Measurements from ENCODE around the gene ATRNL1. TPM values are rescaled to one million over a fixed set of nuclear protein-coding genes. Genes with fewer than 3 reads are reported as not detected.

ATRNL1 gene
- polyA plus RNA-seq, 3 donors: not detected

DNA sequence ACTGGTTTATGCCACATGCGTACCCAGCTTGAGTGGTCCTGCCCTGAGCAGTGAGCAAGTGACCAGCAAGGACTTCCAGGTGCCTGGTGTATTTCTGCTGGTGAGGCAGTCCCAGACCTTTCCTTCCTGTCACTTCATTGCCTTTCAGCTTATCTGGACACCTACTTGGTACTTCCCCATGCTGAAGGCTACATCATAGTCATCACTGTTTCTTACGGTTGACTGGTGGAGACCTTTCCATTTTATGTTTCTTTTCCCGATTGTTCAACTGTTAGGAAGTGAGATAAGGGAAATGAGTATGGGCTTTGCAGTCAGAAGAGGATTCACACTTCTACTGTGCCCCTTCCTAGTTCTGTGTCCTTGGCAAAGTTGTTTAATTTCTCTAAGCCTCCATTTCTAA lies 821.3 kb downstream of the ATRNL1 start:
- WGBS (ENCODE audit: insufficient coverage): 100% methylated on average over 1 of the region's 3 CpGs
- DNase-seq: no peak
- Histone ChIP-seq H3K9me3 (replicated peaks in 1 of 2; ENCODE audit: control insufficient read depth in 1 of 2, insufficient read depth in 1 of 2, low read length in 2 of 2) (peaks cover 0 to 6% of the 10 kb centered on the region in 2 donors), H4K20me1 (ENCODE audit: insufficient read depth, low read length) (no peaks in the 10 kb centered on the region), H3K4me1 (ENCODE audit: control insufficient read depth in 1 of 2, insufficient read depth in 2 of 2, low read length in 2 of 2) (no peaks in the 10 kb centered on the region), H2AFZ (ENCODE audit: insufficient read depth, low read depth, low read length, poor library complexity, severe bottlenecking) (no peak overlapping the region), H3K27ac (ENCODE audit: low read depth in 1 of 2, low read length in 2 of 2) (no peak overlapping the region), H3K9ac (ENCODE audit: insufficient read depth, low read length, poor library complexity, severe bottlenecking) (no peak overlapping the region), H3K4me3 (replicated peaks in 1 of 3; ENCODE audit: low read depth in 2 of 3, low read length in 3 of 3) (no peak overlapping the region), H3K4me2 (replicated peaks; ENCODE audit: extremely low read depth, low read length, poor library complexity, severe bottlenecking) (no peak overlapping the region), H3K36me3 (replicated peaks in 1 of 2; ENCODE audit: control insufficient read depth in 1 of 2, insufficient read depth in 2 of 2, low read length in 2 of 2) (no peaks in the 10 kb centered on the region), H3K27me3 (ENCODE audit: control insufficient read depth in 2 of 2, insufficient read depth in 2 of 2, low read length in 2 of 2) (no peaks in the 10 kb centered on the region), H3K79me2 (ENCODE audit: insufficient read depth, low read length) (no peaks in the 10 kb centered on the region)
- intact Hi-C loops (cut with micrococcal nuclease): no loop called here
- Mint-ChIP-seq H3K9me3 (peaks cover 0 to 10% (median 2%) of the 10 kb centered on the region in 7 donors), H3K36me3 (no peaks in the 10 kb centered on the region), H3K4me1 (no peaks in the 10 kb centered on the region), H3K4me3 (no peak overlapping the region), H3K27me3 (ENCODE audit: low read depth in 3 of 3) (no peaks in the 10 kb centered on the region), H3K27ac (no peak overlapping the region)
- TF ChIP-seq, protein P1, sequence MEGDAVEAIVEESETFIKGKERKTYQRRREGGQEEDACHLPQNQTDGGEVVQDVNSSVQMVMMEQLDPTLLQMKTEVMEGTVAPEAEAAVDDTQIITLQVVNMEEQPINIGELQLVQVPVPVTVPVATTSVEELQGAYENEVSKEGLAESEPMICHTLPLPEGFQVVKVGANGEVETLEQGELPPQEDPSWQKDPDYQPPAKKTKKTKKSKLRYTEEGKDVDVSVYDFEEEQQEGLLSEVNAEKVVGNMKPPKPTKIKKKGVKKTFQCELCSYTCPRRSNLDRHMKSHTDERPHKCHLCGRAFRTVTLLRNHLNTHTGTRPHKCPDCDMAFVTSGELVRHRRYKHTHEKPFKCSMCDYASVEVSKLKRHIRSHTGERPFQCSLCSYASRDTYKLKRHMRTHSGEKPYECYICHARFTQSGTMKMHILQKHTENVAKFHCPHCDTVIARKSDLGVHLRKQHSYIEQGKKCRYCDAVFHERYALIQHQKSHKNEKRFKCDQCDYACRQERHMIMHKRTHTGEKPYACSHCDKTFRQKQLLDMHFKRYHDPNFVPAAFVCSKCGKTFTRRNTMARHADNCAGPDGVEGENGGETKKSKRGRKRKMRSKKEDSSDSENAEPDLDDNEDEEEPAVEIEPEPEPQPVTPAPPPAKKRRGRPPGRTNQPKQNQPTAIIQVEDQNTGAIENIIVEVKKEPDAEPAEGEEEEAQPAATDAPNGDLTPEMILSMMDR (IDR thresholded peaks at IDR 0.05): no peak

DNA sequence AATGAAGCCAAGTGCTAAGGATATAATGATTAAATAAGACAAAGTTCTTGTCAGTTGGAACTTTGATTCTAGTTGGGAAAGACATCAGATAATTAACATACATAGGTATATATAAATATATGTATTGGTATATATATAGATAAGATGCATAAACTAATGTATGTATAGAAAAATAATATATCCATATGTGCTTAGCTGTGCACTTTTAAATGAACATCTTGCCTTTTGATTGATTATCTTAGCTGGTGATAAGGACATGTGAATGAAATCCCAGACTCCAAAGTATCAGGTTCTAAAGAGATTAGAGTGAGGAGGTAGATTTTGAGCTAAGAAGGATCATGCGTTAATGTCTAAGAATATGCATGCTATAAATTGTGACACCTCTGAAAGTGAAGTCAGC lies 822.3 kb downstream of the ATRNL1 start:
- H3K9me3 ChIP-seq (replicated peaks in 1 of 2; ENCODE audit: control insufficient read depth in 1 of 2, insufficient read depth in 1 of 2, low read length in 2 of 2): peaks cover 0 to 6% of the 10 kb centered on the region in 2 donors
- Mint-ChIP-seq H3K36me3 (no peaks in the 10 kb centered on the region), H3K27ac (no peak overlapping the region), H3K4me1 (no peaks in the 10 kb centered on the region), H3K27me3 (ENCODE audit: low read depth in 3 of 3) (no peaks in the 10 kb centered on the region), H3K9me3 (peaks cover 0 to 10% (median 2%) of the 10 kb centered on the region in 7 donors), H3K4me3 (no peak overlapping the region)
- no peak overlapping the region for H3K9ac ChIP-seq (ENCODE audit: insufficient read depth, low read length, poor library complexity, severe bottlenecking)
- TF ChIP-seq, protein P1 (IDR thresholded peaks at IDR 0.05): no peak
- H3K27ac ChIP-seq (ENCODE audit: low read depth in 1 of 2, low read length in 2 of 2): no peak overlapping the region
- no peaks in the 10 kb centered on the region for H3K27me3 ChIP-seq (ENCODE audit: control insufficient read depth in 2 of 2, insufficient read depth in 2 of 2, low read length in 2 of 2)
- intact Hi-C loops (cut with micrococcal nuclease): no loop called here
- H3K4me1 ChIP-seq (ENCODE audit: control insufficient read depth in 1 of 2, insufficient read depth in 2 of 2, low read length in 2 of 2): no peaks in the 10 kb centered on the region
- no peaks in the 10 kb centered on the region for H4K20me1 ChIP-seq (ENCODE audit: insufficient read depth, low read length)
- no peak overlapping the region for H3K4me3 ChIP-seq (replicated peaks in 1 of 3; ENCODE audit: low read depth in 2 of 3, low read length in 3 of 3)
- H3K36me3 ChIP-seq (replicated peaks in 1 of 2; ENCODE audit: control insufficient read depth in 1 of 2, insufficient read depth in 2 of 2, low read length in 2 of 2): no peaks in the 10 kb centered on the region
- no peaks in the 10 kb centered on the region for H3K79me2 ChIP-seq (ENCODE audit: insufficient read depth, low read length)
- H2AFZ ChIP-seq (ENCODE audit: insufficient read depth, low read depth, low read length, poor library complexity, severe bottlenecking): no peak overlapping the region
- no peak for DNase-seq
- no peak overlapping the region for H3K4me2 ChIP-seq (replicated peaks; ENCODE audit: extremely low read depth, low read length, poor library complexity, severe bottlenecking)
- no CpG with 5 or more reads among the region's 1 CpG for WGBS (ENCODE audit: insufficient coverage)

Measured in CD14-positive monocyte (primary cell).